ENCODE data around the gene WDR31.
"Not testable (repeated sequence)": the region's sequence is repeated elsewhere in the genome, so short reads cannot be mapped to it uniquely, and the experiment has no call there.

The WDR31 gene

DNA sequence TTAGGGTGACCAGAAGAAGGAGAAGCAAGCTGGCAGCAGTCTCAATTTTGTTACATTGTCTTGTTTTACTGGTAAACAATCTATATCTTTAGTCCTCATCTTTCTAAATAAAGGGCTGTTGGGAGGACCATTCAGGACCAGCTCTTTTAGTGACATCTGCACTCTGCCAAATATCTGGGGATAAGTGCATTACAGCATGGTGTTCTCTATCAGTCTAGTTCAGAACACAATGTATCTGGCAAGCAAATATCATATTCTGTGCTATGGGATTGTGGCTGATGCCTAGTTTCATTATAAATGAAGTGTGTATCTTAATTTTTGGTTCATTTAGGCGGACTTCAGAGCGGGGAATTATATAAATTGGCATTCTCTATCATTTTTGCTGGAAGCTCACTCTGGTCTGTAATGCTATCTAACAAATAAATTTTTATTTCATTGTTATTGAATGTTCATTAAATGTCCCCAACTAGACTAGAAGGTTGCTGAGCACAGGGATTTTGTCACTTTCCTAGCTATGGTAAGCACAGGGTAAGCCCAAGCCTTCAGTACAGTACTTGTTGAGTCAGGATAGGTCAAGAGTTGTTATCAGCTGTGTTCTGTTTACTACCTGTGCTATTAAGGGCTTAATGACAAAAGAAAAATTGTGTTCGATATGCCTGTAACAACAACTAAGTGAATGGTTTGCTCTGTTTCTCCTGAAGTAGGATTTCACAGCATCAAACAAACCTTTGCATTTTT, 11.9 kb downstream of the WDR31 start:
- DNase-seq: no peak

DNA sequence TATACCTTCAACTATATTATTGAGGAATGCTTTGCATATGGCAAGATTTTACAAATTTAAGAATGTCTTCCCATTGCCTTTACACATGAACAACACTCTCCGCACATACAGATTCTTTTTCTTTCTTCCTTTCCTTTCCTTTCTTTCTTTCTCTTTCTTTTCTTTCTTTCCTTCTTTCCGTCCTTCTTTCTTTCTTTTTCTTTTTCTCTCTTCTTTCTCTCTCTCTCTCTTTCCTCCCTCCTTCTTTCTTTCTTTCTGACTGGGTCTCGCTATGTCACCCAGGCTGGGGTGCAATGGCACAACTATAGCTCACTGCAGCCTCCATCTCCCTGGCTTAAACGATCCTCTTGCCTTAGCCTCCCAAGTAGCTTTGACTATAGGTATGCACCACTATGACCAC, 13.8 kb downstream of the WDR31 start:
- no peak for DNase-seq

DNA sequence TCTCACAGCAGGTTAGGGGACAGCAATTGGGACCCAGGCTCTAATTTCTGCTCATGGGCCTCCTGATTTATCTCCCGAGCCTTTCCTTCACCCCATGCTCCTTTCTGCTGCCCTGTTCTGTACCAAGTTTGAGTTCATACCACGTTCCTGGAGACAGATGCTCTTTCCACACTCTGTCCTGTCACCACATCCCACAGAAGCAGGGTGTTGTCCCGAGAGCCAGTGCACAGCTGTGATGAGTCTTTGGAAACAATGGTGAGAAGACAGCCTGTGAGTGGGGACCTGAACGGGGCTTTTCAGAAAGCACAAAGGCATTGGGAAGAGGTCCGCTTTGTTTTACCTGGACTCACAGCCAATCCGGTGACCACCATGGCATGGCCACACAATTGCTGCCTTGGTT, 17.4 kb downstream of the WDR31 start:
- DNase-seq: no peak

DNA sequence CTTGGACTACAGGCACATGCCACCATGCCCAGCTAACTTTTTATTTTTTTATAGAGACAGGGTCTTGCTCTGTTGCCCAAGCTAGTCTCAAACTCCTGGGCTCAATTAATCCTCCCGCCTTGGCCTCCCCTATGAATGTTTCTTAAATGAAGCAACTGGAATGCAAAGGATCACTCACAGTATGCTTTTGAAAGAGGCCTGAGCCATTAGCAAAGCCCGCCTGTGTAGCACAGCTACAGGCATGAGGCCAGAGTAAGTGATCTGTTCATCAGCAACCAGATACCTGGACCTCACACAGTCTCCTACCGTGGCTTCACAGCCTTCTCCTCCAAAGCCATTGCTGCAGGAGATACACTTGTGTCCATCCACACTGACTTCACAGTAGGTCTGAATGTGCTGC, 20.0 kb downstream of the WDR31 start:
- DNase-seq: no peak

DNA sequence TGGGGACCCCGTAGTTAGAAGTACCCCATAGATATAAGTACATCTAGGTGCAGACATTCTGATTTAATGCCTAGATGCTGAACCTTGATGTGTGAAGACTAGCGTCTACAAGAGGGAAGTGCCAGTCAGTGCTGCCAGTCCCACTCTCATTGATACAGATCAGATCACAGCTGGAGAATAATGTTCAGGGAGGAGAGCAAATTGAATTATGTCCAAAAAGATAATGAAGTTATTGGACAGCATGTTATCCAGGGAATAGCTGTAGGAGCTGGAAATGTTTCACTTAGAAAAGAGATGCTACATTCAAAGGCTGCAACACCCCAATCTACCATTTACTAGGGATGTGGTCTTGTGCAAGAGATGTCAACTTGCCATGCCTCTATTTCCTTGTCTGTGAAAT, 21.0 kb downstream of the WDR31 start:
- DNase-seq: no peak

DNA sequence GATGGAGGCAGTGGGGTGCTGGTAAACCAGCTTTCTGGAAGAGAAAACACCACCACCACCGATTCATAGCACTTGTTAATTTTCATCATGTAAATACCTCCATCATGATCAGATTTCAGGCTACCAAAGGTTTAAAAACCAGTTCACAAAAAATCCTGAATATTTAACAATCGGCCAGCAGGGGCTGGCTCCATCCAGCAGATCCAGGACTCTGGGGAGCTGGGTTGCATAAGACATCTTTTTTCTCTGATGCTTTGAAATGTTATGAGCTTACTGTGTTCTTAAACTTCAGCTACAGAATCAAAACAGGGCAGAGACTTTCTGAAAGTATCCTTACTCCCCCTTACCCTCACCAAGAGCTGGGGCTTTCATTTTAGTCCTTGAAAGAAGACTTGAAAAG, 22.3 kb downstream of the WDR31 start:
- DNase-seq: no peak

DNA sequence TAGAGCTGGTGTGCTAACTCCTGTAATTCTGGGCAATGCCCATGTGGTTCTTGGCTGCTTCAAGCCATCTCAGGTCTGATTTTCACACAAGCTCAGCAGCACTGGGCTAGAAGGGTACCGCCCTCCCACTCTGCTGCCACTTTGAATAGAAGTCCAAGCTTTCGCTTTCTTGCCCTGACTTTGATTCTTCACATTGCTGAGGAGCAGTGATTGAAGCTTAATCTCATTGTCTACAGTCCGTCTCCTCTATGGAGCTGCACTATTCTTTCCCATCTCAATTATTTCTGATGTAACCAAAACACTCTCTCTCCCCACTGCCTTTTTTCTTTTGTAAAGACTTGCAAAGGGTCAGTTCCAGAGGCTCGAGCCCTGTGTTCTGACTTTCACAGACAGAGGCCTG, 24.0 kb downstream of the WDR31 start:
- DNase-seq: no peak

DNA sequence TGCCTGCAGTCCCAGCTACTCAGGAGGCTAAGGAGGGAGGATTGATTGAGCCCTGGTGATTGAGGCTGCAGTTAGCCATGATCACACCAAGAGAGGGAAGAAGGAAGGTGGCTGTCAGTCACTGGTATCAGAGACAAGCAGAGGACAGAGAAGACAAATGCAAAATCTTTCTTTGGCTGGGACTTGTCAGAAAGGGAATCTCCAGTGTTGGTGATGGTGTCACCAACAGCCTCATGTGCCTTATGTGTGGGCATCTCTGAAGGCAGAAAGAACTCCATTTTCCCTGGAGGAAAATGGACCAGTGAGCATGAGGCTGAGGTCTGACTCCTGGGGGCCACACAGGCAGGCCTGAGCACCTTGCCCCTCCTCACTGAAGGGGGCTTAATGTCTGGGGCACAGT, 24.8 kb downstream of the WDR31 start:
- DNase-seq: no peak

DNA sequence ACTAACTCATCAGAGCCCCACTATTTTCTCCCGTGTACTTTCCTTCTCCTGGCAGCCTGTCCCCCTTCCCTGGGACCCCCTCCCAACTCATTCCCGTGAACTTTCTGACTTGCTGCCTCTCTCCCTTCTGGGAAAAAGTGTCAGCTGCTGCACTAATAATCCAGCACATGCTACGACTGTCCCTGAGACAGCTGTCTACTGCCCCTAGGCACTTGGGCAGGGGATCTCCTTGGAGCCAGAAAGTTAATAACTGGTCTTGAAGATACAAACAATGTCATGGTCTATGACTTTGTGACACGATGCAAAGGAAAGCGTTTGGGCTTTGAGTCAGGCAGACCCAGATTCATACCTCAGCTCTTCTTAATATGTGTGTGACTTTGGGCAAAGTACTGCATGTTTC, 26.8 kb downstream of the WDR31 start:
- no peak for DNase-seq

DNA sequence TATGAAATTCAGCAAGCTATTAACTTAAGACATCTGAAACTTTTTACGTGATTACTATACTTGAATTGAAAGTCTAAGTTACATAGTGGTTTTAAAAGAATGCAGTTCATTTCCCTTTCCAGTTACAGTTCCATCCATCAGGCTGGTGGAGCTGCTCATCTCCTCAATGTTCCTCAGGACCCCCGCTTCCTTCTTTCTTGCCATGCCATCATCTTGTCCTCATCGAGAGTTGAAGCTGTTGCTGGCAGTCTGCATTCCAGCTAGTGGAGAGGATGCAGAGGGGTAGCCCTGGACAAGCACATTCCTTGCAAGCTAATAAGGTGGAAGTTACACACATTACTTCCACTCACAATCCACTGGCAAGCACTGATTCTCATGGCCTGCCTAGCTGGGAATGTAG, 28.1 kb downstream of the WDR31 start:
- no peak for DNase-seq

DNA sequence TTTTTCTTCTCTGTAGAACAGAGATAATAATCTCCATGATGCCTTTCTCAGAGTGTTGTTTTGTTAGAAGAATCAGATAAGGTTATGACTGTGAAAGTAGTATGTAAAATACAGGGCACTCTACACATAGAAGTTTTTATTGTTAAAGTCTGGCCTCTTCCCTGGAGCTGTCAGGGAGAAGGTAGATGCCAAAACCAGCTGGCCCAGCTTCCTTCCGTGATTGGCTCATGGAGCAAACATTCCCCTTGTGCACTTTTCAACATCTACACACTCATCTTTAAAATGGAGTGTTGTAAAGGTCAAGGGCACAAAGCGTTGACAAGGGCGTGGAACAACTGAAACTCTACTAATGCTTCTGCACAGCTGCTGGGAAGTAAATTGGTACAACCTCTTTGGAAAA, 29.5 kb downstream of the WDR31 start:
- DNase-seq: no peak

DNA sequence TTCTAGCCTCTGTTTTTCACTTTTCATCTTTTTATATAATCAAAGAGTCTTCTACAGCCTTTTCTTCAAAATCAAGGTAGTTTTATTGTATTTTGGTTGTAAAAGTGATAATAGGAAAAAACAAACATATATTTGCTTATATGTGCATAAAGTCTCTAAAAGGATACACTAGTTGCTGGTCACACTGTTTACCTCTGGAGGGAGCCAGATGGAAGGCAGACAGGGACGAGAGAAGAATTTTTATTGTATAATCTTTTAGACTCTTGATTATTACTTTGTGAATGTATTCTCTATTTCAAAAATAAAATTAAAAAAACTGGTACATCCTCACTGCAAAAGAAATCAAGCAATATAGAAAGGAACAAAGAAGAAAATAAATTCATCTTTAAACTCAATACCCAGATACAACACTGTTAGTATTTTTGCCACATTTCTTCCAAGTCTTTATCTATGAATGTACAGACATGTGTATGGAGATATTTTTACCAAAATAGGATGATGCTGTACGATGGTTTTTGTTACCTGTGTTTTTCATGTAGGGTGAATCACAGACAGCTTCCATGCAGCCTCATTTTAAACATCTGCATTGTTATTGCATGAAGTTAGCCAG, 30.8 kb downstream of the WDR31 start:
- no peak for DNase-seq

DNA sequence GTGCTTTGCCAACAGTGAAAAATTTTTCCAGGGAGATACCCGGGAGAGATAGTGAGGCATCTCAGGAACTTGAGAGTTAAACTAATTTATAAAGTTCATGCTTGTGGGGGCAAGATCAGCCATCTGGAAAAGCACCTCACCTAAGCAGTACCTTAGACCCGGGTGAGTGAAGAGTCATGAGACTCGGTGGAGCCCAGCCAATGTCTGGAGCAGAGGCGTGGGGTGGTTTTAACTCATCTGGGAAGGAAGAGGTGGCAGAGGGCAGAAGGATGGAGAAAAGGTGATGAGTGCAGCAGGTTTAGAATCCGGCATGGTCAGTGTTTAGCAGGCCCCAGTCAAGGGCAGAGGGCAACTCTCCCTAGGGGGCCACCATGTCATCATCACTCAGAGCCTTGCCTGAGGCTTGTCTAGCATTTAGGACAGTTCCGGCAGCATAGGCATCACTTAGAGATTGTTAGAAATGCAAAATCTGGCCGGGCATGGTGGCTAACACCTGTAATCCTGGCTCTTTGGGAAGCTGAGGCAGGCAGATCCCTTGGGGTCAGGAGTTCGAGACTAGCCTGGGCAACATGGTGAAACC, 32.6 kb downstream of the WDR31 start:
- no peak for DNase-seq

DNA sequence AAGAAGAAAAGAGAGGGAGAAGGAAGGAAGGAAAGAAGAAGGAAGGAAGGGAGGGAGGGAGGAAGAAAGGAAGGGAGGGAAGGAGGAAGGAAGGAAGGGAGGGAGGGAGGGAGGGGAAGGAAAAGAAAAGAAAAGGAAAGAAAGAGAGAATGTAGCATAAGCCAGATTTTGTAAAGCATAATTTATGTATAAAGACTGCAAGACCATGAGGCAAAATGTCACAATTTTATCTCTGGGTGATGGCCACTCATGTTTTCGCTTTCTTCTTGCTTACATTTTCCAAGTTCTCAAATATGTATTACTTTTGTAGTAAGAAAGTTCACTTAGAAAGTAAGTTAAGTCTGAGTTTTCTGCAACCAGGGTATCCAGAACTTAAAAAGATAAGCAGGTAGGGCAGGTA, 33.5 kb downstream of the WDR31 start:
- no peak for DNase-seq

DNA sequence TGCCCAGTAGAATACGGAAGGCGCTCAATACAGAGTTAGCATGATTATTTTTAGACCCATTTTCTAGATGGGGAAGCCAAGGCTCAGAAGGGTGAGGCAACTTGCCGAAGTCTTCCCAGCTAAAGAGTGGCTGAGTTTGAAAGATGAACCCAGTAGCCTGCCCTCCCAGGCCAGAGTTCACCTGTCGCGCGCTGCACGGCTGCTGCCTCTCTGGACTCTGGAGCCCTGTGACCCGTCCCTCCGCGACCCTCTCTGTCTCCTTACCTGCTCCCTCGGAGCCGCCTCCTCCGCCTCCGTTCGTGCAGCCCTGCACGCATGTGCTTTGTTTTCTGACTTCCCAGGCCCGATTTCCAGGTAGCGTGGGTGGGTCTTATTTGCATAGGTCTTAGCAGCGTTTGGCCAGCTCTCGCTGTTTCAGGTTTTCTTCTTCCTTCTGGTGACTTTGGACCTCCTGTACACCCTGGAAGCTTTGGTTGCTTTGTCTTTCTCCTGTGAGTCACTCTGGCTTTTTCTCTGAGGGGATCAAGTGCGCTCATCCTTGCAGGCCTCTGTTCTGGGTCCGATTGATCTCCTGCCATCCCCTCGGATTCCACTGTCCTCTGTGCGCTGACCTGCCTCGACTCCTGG, 37.2 kb downstream of the WDR31 start, which contains the start of gene RNF183:
RNF183 (minus strand) TSS at position 585 of the 627 bp plus-strand sequence. CDS start 5,192 bp downstream, outside the sequence.
- no peak for DNase-seq

DNA sequence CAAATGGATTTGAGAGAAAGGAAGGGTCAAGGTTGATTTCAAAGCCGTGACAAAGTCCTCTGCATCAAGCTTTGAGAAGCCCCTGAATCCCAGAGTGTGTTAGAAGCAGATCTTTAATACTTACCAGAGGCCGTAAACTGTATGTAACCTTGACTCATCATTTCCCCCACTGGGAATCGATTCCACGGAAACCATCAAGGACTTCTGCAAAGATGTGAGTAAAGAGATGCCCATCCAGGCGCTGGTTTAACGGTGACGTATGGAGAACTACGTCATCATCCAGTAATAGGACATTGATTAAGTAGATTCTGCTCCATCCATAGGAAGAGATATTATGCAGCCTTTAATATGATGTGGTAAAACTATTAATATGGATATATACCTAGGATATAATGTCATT, 38.5 kb downstream of the WDR31 start:
- no peak for DNase-seq

DNA sequence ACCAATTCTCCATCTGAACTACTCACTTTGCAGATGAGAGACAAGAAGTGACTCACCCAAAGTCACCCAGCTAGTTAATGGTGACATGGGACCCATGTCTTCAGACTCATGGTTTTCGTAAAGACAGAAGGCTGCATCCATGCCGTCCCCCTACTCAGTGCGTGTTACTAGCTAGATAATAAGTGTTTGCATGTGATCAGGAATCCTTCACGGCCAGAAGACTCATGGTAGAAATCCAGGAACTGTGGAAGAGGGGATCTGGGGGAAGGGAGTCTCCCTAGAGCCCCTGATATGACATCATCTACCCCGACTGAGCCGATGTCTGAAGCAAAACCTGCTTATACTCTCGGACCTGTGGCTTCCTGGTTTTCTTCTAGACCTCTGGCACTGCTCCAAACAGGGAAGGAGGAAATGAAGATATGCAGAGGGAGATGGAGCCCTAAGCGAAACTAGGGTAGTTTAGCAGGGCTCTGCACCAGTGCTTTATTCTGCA, 40.2 kb downstream of the WDR31 start:
- no peak for DNase-seq

DNA sequence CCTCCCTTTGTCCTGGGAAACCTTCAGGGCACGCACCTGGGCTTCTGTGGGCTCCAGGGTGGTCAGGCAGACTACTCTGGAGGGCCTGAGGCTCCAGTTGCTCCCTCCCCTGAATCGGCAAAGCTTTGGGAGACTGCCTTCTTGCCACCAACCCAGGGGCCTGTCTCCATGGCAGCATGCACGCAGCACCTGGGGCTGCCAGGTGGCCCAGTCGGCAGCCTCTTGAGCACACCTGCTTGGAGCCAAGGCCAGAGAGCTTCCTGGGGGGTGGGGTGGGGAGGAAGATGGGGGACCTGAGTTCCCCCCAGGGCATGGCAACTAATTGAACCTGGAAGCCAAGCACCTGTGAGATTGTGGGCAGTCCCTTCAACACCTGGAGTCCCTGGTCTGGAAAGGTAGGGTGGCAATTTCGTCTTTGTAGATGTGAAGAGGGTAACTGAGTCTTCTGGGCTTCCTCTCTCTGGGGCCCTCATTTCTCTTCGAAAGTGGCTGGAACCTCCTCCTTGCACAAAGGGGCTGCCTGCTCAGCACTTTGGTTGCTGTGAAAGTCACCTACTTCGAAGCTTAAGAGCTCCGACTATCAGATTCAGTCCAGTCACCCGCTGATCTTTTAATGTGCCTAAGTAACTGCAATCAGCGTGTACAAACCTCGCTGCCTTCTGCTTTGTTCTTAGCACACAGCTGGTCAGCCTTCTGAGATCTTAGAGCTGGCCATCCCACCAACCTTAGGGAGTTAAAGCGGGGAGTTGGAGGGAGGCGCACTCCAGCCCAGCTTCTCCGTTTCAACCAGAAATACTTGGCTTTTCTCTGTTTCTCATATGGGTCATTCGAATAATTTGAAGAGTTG, 40.9 kb downstream of the WDR31 start:
- DNase-seq: no peak

DNA sequence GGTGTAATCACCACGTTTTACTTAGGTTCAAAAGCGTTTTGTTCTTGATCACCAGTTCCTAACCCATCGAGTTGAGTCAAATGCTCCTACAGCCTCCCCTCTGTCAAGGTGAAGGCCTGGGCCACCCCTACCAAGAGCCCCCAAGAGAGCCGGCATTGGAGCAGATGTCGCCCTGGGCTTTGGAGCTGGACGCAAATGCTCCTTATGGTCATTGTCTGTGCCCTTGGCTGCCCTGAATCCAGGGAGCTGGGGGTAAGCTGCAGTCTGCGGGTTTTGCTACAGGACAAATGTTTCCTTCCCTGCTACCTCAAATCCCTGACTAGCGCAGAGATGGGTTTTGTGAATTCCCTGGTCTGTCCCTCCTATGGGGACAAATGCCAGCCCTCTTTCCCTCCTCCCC, 41.8 kb downstream of the WDR31 start:
- DNase-seq: no peak

DNA sequence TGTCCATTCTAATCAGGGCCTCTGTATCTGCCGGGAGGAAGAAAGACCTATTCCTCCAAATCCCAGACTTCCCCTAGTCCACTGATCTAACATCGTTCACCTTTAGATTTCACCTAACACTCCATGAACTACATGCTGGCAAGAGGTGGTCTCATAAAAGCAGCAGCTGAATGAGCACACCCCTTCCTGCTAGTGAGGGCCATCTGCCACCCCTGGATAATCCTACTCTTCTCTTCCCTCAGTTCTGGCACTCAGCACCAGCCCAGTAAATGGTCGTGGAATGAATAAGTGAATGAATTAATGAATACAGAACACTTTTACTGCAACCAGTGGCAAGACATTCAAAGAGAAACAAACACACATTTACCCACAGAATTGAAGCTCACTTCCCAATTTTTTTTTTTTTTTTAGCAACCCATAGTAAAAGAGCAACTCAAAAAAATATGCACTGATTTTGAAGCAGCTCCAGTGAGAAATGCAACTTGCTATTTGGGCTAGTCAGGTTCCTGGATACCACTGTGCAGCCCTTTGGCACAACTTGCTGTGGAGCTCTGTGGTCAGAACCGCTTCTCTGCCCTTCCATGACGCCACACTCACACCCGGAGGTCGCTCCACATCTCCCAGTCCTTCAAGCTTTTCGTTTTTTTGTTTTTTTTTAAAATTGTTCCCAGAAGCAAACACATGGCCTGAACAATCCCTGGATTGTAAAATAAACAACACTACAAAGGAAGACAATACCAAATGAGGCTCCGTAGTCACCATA, 43.1 kb downstream of the WDR31 start:
- no peak for DNase-seq

DNA sequence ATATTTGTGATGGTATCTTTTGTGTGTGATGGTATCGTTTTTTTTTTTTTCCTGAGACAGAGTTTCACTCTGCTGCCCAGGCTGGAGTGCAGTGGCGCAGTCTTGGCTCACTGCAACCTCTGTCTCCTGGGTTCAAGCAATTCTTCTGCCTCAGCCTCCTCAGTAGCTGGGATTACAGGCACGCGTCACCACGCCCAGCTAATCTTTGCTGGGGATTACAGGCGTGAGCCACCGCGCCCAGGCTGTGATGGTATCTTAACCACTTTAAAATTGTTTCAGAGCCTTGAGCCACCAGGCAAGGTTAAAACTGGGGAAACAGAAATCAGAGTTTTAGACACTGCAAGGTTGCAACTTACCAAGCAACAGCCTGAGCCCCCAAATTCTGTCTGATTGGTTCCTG, 43.8 kb downstream of the WDR31 start:
- DNase-seq: not testable (repeated sequence)

DNA sequence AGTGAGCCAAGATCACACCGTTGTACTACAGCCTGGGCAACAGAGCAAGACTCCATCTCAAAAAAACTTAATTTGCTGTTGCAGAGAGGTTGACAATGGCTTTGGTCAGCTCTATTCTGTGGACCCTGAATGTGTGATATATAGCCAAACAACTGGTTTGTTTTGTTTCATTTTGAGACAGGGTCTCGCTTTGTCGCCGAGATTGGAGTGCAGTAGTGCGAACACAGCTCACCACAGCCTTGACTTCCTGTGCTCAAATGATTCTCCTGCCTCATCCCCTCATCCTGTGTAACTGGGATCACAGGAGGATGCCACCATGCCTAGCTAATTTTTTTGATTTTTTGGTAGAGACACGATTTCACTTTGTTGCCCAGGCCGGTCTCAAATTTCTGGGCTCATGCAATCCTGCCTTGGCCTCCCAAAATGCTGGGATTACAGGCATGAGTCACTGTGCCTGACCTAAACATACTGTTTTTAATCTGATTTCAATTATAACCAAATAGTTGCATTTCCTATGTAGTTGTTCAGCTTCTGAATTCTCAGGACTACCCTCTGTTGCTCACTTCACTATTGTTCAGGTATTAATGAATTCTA, 46.7 kb downstream of the WDR31 start:
- DNase-seq: no peak
